Activated naive CD4-positive, alpha-beta T cell treated with Interleukin-2 at 50 U/mL for 16 hours (primary cell): ENCODE results near the gene TMEM273.
"Not testable (repeated sequence)": the region's sequence is repeated elsewhere in the genome, so short reads cannot be mapped to it uniquely, and the experiment has no call there.

ENCODE experiments used
- DNase-seq: peaks from one replicate; pipeline ENCODE4 v3.0.0-alpha.2; 2020

TMEM273 gene

GRCh38 chr10:49202266-49202665 is 14.1 kb upstream of the TMEM273 start:
- no peak for DNase-seq

- DNase-seq = no peak
Observed at GRCh38 chr10:49200854-49201253, 12.7 kb upstream of the TMEM273 start.

GRCh38 chr10:49197171-49197570 is 9.0 kb upstream of the TMEM273 start:
- DNase-seq = no peak

- DNase-seq = not testable (repeated sequence)
Observed at GRCh38 chr10:49195864-49196263, 7.7 kb upstream of the TMEM273 start.

- DNase-seq = no peak
Observed at GRCh38 chr10:49194212-49194920, 6.2 kb upstream of the TMEM273 start.

- no peak for DNase-seq
Observed at GRCh38 chr10:49191349-49191748, 3.2 kb upstream of the TMEM273 start.

GRCh38 chr10:49189422-49189821 is 1.2 kb upstream of the TMEM273 start:
- DNase-seq = no peak

- no peak for DNase-seq
Observed at GRCh38 chr10:49187044-49187484, 1.1 kb downstream of the TMEM273 start.

- no peak for DNase-seq
Observed at GRCh38 chr10:49186613-49187012, 1.6 kb downstream of the TMEM273 start.

- DNase-seq = no peak
Observed at GRCh38 chr10:49185213-49185612, 3.0 kb downstream of the TMEM273 start.

GRCh38 chr10:49184642-49185111 is 3.5 kb downstream of the TMEM273 start:
- DNase-seq = peak; percentile 42

GRCh38 chr10:49183596-49184542 is 4.3 kb downstream of the TMEM273 start:
- peak; percentile 57 for DNase-seq

- no peak for DNase-seq
Observed at GRCh38 chr10:49182776-49183175, 5.4 kb downstream of the TMEM273 start.

GRCh38 chr10:49180444-49180860 is 7.7 kb downstream of the TMEM273 start:
- DNase-seq = no peak

GRCh38 chr10:49179699-49180443 is 8.3 kb downstream of the TMEM273 start:
- DNase-seq = peak; percentile 54

GRCh38 chr10:49178489-49179471 is 9.4 kb downstream of the TMEM273 start:
- DNase-seq = no peak

GRCh38 chr10:49177391-49178355 is 10.5 kb downstream of the TMEM273 start:
- peak; percentile 82 for DNase-seq

GRCh38 chr10:49176310-49177268 is 11.6 kb downstream of the TMEM273 start:
- no peak for DNase-seq
